ENCODE data around the gene OR52L1. TPM values are rescaled to one million over a fixed set of nuclear protein-coding genes. Genes with fewer than 3 reads are reported as not detected.

OR52L1 gene
- total RNA-seq (2022) = not detected in 2 replicates
- not detected for Bru-seq, nascent RNA
- not detected for BruChase-seq, experiment 1, labeled RNA remaining after a 6-hour chase
- not detected for BruChase-seq, experiment 2, labeled RNA remaining after a 2-hour chase
- long read RNA-seq = 0 reads

- CTCF ChIA-PET = no interaction called here
- H3K27ac Mint-ChIP-seq (ENCODE audit: unreplicated experiment) = no peak within 1 kb of the TSS
- BruUV-seq (replicated peaks) = no TSS peak
- no peaks in the 10 kb centered on the region for H3K27me3 Mint-ChIP-seq (ENCODE audit: unreplicated experiment)
- H3K36me3 Mint-ChIP-seq (ENCODE audit: insufficient read depth, unreplicated experiment) = no peaks in the 10 kb centered on the region
- TF ChIP-seq CTCF (IDR thresholded peaks at IDR 0.05; ENCODE audit: unreplicated experiment) = no peak
- no peaks in the 10 kb centered on the region for H3K4me1 Mint-ChIP-seq (ENCODE audit: low read depth, unreplicated experiment)
- no peaks in the 10 kb centered on the region for H3K9me3 Mint-ChIP-seq (ENCODE audit: low read depth, unreplicated experiment)
- H3K4me3 Mint-ChIP-seq (ENCODE audit: low read depth, unreplicated experiment) = no peak within 1 kb of the TSS
- DNase-seq = no peak
- intact Hi-C loops (cut with micrococcal nuclease; ENCODE audit: unreplicated experiment) = no loop called here
Observed at GRCh38 chr11:5986885-5987284, at the start of gene OR52L1. Gene OR52L1, minus strand, starts transcription at chr11:5986985. Its CDS starts 55 bp downstream, at chr11:5986930.

- Mint-ChIP-seq H3K27ac (ENCODE audit: unreplicated experiment) (no peak within 1 kb of the TSS), H3K9me3 (ENCODE audit: low read depth, unreplicated experiment) (no peaks in the 10 kb centered on the region), H3K4me3 (ENCODE audit: low read depth, unreplicated experiment) (no peak within 1 kb of the TSS), H3K27me3 (ENCODE audit: unreplicated experiment) (peaks cover 24% of the 10 kb centered on the region), H3K4me1 (ENCODE audit: low read depth, unreplicated experiment) (no peaks in the 10 kb centered on the region), H3K36me3 (ENCODE audit: insufficient read depth, unreplicated experiment) (no peaks in the 10 kb centered on the region)
- BruUV-seq (replicated peaks) = no TSS peak
- TF ChIP-seq CTCF (IDR thresholded peaks at IDR 0.05; ENCODE audit: unreplicated experiment) = no peak
- intact Hi-C loops (cut with micrococcal nuclease; ENCODE audit: unreplicated experiment) = no loop called here
- no peak for DNase-seq
- CTCF ChIA-PET = no interaction called here
Observed at GRCh38 chr11:6030708-6031405, 44.1 kb upstream of the OR52L1 start, which contains the start of gene OR56A1. Gene OR56A1, minus strand, starts transcription at chr11:6030758. Its CDS starts 3,066 bp downstream, at chr11:6027692.

GRCh38 chr11:6027501-6027900 is 40.7 kb upstream of the OR52L1 start:
- intact Hi-C loops (cut with micrococcal nuclease; ENCODE audit: unreplicated experiment) = no loop called here
- Mint-ChIP-seq H3K9me3 (ENCODE audit: low read depth, unreplicated experiment) (no peaks in the 10 kb centered on the region), H3K36me3 (ENCODE audit: insufficient read depth, unreplicated experiment) (no peaks in the 10 kb centered on the region), H3K27me3 (ENCODE audit: unreplicated experiment) (peaks cover 44% of the 10 kb centered on the region), H3K4me3 (ENCODE audit: low read depth, unreplicated experiment) (no peak overlapping the region), H3K4me1 (ENCODE audit: low read depth, unreplicated experiment) (no peaks in the 10 kb centered on the region), H3K27ac (ENCODE audit: unreplicated experiment) (no peak overlapping the region)
- CTCF ChIA-PET = interaction anchor here (0.7 kb wide), 1 partner anchor 261 kb away, joined by 4 read pairs; no protein-coding TSS in a partner anchor
- DNase-seq = no peak
- TF ChIP-seq CTCF (IDR thresholded peaks at IDR 0.05; ENCODE audit: unreplicated experiment) = no peak
- no TSS peak for BruUV-seq (replicated peaks)

- no peak for TF ChIP-seq CTCF (IDR thresholded peaks at IDR 0.05; ENCODE audit: unreplicated experiment)
- intact Hi-C loops (cut with micrococcal nuclease; ENCODE audit: unreplicated experiment) = no loop called here
- Mint-ChIP-seq H3K27me3 (ENCODE audit: unreplicated experiment) (peaks cover 49% of the 10 kb centered on the region), H3K27ac (ENCODE audit: unreplicated experiment) (no peak overlapping the region), H3K9me3 (ENCODE audit: low read depth, unreplicated experiment) (no peaks in the 10 kb centered on the region), H3K4me3 (ENCODE audit: low read depth, unreplicated experiment) (no peak overlapping the region), H3K36me3 (ENCODE audit: insufficient read depth, unreplicated experiment) (no peaks in the 10 kb centered on the region), H3K4me1 (ENCODE audit: low read depth, unreplicated experiment) (no peaks in the 10 kb centered on the region)
- CTCF ChIA-PET = interaction anchor here (1.3 kb wide), 1 partner anchor 338 kb away, joined by 3 read pairs; no protein-coding TSS in a partner anchor
- no TSS peak for BruUV-seq (replicated peaks)
- no peak for DNase-seq
Observed at GRCh38 chr11:6025056-6025455, 38.3 kb upstream of the OR52L1 start.

Measured in Calu3 (cell line).